A673 (cell line): Measurements from ENCODE around the gene GPRC5C. TPM values are rescaled to one million over a fixed set of nuclear protein-coding genes. Genes with fewer than 3 reads are reported as not detected.

Experiments
- BruUV-seq: library from RNA; stranded (reverse); fragments of 400-500 nt; replicated peaks from 2 replicates; lab custom pipeline; 2021; lab: Mats Ljungman, UMichigan
- CTCF ChIA-PET: fragments of 300-600 bp; sonication (Branson Sonifier 250); formaldehyde crosslinking; loops from one replicate; lab custom pipeline; 2022; ENCODE audit warnings: antibody characterized with exemption; lab: Charles Lee
- POLR2A ChIA-PET: fragments of 300-600 bp; sonication (Branson Sonifier 250); formaldehyde crosslinking; loops from one replicate; lab custom pipeline; 2022; ENCODE audit warnings: antibody characterized with exemption; ENCODE audit not compliant: low non-redundant PET; lab: Charles Lee
- DNase-seq: peaks from one replicate; pipeline ENCODE4 v3.0.0-alpha.2; 2015; ENCODE audit warnings: low spot score
- H3K27ac ChIP-seq: fragments of 200-600 bp; sonication (generic); 2 replicates; pipeline ENCODE4 v1.5.1; 2016; ENCODE audit warnings: mixed run types, low read depth, mild to moderate bottlenecking, mixed read lengths, antibody characterized with exemption, low read length; ENCODE audit not compliant: poor library complexity, severe bottlenecking
- H3K27me3 ChIP-seq: fragments of 200-600 bp; sonication (generic); replicated peaks from 2 replicates; pipeline ENCODE4 v1.6.1; 2017; ENCODE audit warnings: mixed run types, low read depth, mild to moderate bottlenecking, mixed read lengths, antibody characterized with exemption, low read length; ENCODE audit not compliant: insufficient read depth, poor library complexity
- H3K36me3 ChIP-seq: fragments of 200-600 bp; sonication (generic); 2 replicates; pipeline ENCODE4 v1.6.1; 2016; ENCODE audit warnings: mixed run types, mild to moderate bottlenecking, mixed read lengths, antibody characterized with exemption, low read length; ENCODE audit not compliant: insufficient read depth, poor library complexity, severe bottlenecking
- H3K4me1 ChIP-seq: fragments of 200-600 bp; sonication (generic); 2 replicates; pipeline ENCODE4 v1.6.1; 2017; ENCODE audit warnings: mixed run types, mild to moderate bottlenecking, mixed read lengths, antibody characterized with exemption, low read length; ENCODE audit not compliant: insufficient read depth, poor library complexity, severe bottlenecking
- H3K4me3 ChIP-seq: fragments of 200-600 bp; sonication (generic); 2 replicates; pipeline ENCODE4 v1.5.1; 2016; ENCODE audit warnings: low read depth, mixed run types, mild to moderate bottlenecking, mixed read lengths, low read length; ENCODE audit not compliant: poor library complexity, severe bottlenecking
- H3K9me3 ChIP-seq: fragments of 200-600 bp; sonication (generic); 2 replicates; pipeline ENCODE4 v1.6.1; 2016; ENCODE audit warnings: mixed run types, low read depth, mild to moderate bottlenecking, mixed read lengths, antibody characterized with exemption, low read length; ENCODE audit not compliant: poor library complexity, severe bottlenecking
- EZH2 ChIP-seq: fragments of 200-600 bp; sonication (generic); IDR thresholded peaks from 2 replicates; pipeline ENCODE4 v1.6.1; 2017; ENCODE audit warnings: borderline replicate concordance, low read depth, mild to moderate bottlenecking, mixed read lengths, antibody characterized with exemption, low read length; ENCODE audit not compliant: poor library complexity, severe bottlenecking
- intact Hi-C: fragments of 100-400 bp; cut with micrococcal nuclease; formaldehyde crosslinking; loops from one replicate; pipeline ENCODE4 v1.10.0; 2022; ENCODE audit not compliant: unreplicated experiment
- total RNA-seq: library from RNA; stranded (reverse); gene quantifications from 2 replicates; pipeline ENCODE4 v1.2.3, GENCODE V29; 2021
- TF ChIP-seq, protein P1 (sequence below): fragments of 300-800, 200-600 bp; sonication (generic); conservative IDR thresholded peaks from 2 replicates; pipeline ENCODE4 v1.5.1; 2017; ENCODE audit warnings: low read depth, mild to moderate bottlenecking, antibody characterized with exemption, low read length, moderate library complexity, mixed read lengths

GPRC5C gene
- total RNA-seq, 1 experiment from 2014 or later = not detected

DNA sequence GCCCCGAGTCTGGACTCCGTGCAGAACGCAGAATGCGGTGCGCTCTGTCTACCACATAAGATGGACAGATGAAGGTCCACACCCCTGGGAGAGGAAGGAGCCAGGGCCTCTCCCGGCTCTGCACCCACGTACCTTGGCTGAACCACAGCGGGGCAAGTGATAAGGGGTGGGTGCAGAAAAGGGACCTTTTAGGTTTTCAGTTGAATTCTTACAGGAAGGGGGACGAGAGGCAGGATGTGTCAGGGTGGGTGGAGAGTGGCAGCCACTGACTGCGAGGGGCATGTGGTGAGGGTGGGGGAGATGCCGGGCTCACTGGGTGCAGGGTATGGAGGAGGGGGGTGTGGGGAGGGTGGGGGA is 34.9 kb downstream of the GPRC5C start:
- Histone ChIP-seq H3K36me3 (no peaks in the 10 kb centered on the region), H3K4me3 (no peak overlapping the region), H3K4me1 (no peaks in the 10 kb centered on the region), H3K27me3 (no peaks in the 10 kb centered on the region), H3K27ac (no peak overlapping the region), H3K9me3 (no peaks in the 10 kb centered on the region)
- no peak for DNase-seq
- TF ChIP-seq, protein P1, sequence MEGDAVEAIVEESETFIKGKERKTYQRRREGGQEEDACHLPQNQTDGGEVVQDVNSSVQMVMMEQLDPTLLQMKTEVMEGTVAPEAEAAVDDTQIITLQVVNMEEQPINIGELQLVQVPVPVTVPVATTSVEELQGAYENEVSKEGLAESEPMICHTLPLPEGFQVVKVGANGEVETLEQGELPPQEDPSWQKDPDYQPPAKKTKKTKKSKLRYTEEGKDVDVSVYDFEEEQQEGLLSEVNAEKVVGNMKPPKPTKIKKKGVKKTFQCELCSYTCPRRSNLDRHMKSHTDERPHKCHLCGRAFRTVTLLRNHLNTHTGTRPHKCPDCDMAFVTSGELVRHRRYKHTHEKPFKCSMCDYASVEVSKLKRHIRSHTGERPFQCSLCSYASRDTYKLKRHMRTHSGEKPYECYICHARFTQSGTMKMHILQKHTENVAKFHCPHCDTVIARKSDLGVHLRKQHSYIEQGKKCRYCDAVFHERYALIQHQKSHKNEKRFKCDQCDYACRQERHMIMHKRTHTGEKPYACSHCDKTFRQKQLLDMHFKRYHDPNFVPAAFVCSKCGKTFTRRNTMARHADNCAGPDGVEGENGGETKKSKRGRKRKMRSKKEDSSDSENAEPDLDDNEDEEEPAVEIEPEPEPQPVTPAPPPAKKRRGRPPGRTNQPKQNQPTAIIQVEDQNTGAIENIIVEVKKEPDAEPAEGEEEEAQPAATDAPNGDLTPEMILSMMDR = no peak
- no peak for TF ChIP-seq EZH2
- CTCF ChIA-PET = no interaction called here
- intact Hi-C loops = no loop called here
- no TSS peak for BruUV-seq
- POLR2A ChIA-PET = no interaction called here

DNA sequence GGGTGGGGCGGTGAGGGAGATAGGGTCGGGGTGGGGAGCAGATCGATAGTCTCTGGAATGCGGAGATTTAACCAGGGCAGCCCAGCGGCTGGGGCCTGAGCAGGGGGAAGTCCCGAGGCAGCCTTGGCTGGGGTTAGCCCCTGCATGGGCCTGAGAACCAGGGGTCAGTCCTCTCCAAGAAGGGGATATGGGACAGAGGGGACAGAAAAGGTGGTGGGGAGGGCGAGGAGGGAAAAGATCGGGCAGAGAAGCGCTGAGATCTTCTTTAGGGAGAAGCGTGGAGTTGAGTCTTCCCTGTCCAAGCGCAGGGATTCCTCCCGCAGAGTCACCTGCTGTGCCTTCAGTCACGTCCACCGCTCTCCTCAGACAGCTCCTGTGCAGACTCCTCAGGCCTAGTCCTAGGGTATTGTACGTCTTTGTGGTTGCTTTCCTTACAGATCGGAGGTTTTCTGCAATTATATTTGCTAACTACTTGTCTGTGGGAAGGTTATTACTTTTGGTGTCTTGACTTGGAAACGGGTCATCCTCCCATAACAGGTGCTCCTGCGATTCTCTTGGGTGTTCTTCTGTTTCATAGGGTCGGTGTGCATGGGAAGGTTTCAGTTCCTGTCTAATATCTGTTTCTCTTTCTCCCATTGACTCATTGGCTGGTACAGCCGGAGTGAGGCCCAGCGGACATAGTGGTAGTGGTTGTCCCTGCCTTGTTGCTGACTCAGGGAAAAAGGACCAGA is 35.5 kb downstream of the GPRC5C start:
- Histone ChIP-seq H3K9me3 (no peaks in the 10 kb centered on the region), H3K36me3 (no peaks in the 10 kb centered on the region), H3K4me1 (no peaks in the 10 kb centered on the region), H3K27ac (no peak overlapping the region), H3K27me3 (no peaks in the 10 kb centered on the region), H3K4me3 (no peak overlapping the region)
- POLR2A ChIA-PET = no interaction called here
- no peak for DNase-seq
- no TSS peak for BruUV-seq
- CTCF ChIA-PET = no interaction called here
- intact Hi-C loops = no loop called here
- TF ChIP-seq, protein P1 = no peak
- no peak for TF ChIP-seq EZH2

DNA sequence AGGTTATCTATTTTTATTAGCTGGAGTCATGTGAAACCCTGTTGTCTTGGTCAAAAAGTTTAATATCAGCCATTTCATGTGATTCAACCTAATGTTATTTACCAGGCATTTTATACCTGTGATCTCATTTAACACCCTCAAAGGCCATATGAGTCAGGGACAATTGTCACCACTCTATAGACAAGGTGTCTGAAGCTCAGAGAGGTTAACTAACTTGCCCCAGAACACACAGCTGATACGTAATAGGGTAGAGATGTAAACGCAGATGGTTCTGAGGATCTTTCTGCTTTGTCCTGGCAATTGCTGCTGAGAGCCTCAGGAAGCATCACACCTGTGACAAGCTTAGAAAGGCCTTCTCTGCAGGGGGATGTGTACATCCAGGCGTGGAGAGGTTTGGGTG is 39.5 kb downstream of the GPRC5C start:
- no peak for TF ChIP-seq EZH2
- TF ChIP-seq, protein P1 = no peak
- H3K4me1 ChIP-seq = no peaks in the 10 kb centered on the region
- H3K27me3 ChIP-seq = no peaks in the 10 kb centered on the region
- ChIA-PET POLR2A (no interaction called here), CTCF (no interaction called here)
- intact Hi-C loops = no loop called here
- H3K4me3 ChIP-seq = no peak overlapping the region
- H3K9me3 ChIP-seq = peaks cover 9% of the 10 kb centered on the region
- H3K36me3 ChIP-seq = no peaks in the 10 kb centered on the region
- BruUV-seq = no TSS peak
- no peak overlapping the region for H3K27ac ChIP-seq
- no peak for DNase-seq
